ENCODE data around the gene SMIM29. TPM values are rescaled to one million over a fixed set of nuclear protein-coding genes. Genes with fewer than 3 reads are reported as not detected.

The SMIM29 gene
- total and polyA plus RNA-seq, 10 of the 15 experiments (the other 5 are each of a cell fraction or from before 2014, with no cell fraction given) = 7.1 to 30.0 (median 16.2) TPM

DNA sequence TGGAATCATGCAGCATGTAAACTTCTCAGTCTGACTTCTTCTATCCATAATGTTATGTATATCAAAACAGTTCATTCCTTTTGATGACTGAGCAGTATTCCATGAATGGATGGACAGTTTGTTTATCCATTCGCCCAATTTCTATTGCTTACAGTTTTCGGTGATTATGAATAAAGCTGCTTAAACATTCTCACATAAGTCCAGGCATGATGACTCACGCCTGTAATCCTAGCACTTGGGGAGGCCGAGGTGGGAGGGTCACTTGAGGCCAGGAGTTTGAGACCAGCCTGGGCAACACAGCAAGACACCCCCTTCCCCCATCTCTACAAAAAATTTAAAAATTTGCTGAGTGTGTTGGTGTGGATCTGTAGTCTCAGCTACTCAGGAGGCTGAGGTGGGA, 35.0 kb downstream of the SMIM29 start:
- no peak overlapping the region for H2AFZ ChIP-seq (ENCODE audit: control insufficient read depth, low read depth, low read length)
- H3K4me3 ChIP-seq = no peak overlapping the region
- H3K4me2 ChIP-seq (ENCODE audit: control insufficient read depth, insufficient read depth) = no peak overlapping the region
- TF ChIP-seq ZNF24 (IDR thresholded peaks at IDR 0.05) (no peak), STAT3 (IDR thresholded peaks at IDR 0.05; ENCODE audit: low read depth, low read length) (no peak), ATF3 (IDR thresholded peaks at IDR 0.05; ENCODE audit: borderline replicate concordance, extremely low read depth, low read depth, low read length) (no peak), TAF1 (IDR thresholded peaks at IDR 0.05; ENCODE audit: borderline replicate concordance, low read depth, low read length) (no peak), USF1 (IDR thresholded peaks at IDR 0.05; ENCODE audit: borderline replicate concordance, extremely low read length, insufficient read depth, low read depth, low read length) (no peak), MXI1 (IDR thresholded peaks at IDR 0.05; ENCODE audit: low read depth, low read length) (no peak), GABPA (IDR thresholded peaks at IDR 0.05; ENCODE audit: low read depth) (no peak), SP1 (IDR thresholded peaks at IDR 0.05; ENCODE audit: low read depth, low read length) (no peak), MYC (IDR thresholded peaks at IDR 0.05; ENCODE audit: insufficient read depth, insufficient read length, insufficient replicate concordance, low read length, severe bottlenecking) (no peak)
- no peaks in the 10 kb centered on the region for H4K20me1 ChIP-seq (ENCODE audit: control insufficient read depth, insufficient read depth)
- no peaks in the 10 kb centered on the region for H3K4me1 ChIP-seq (ENCODE audit: control insufficient read depth, insufficient read depth, low read length)
- no TSS peak for BruUV-seq (replicated peaks)
- DNase-seq (ENCODE audit: low read depth, low spot score) (no peak), ATAC-seq (no peak), FAIRE-seq (no peak)
- H3K9ac ChIP-seq (ENCODE audit: control insufficient read depth, insufficient read depth, low read length) = no peak overlapping the region
- no peaks in the 10 kb centered on the region for H3K79me2 ChIP-seq (ENCODE audit: control insufficient read depth, insufficient read depth, low read length)
- in situ Hi-C loops (cut with MboI) (no loop called here), intact Hi-C loops (cut with micrococcal nuclease; ENCODE audit: unreplicated experiment) (no loop called here)
- no peaks in the 10 kb centered on the region for H3K27me3 ChIP-seq (replicated peaks in 1 of 2; ENCODE audit: control insufficient read depth in 2 of 2, insufficient read depth in 2 of 2, low read length in 1 of 2)
- H3K27ac ChIP-seq (ENCODE audit: control insufficient read depth, insufficient read depth) = no peak overlapping the region
- CTCF ChIA-PET = interaction anchor here (0.5 to 1.7 kb wide), 4 partner anchors 14 to 51 kb away, joined by 4 to 5 read pairs (median 4); partner anchors contain the start of gene SMIM29
- RAD21 ChIA-PET (ENCODE audit: unreplicated experiment) = no interaction called here
- WGBS (ENCODE audit: insufficient coverage, insufficient replicate concordance, low lambda C conversion rate, missing lambda C conversion rate) = 35% methylated on average over 4 of the region's 4 CpGs
- POLR2A ChIA-PET = no interaction called here
- SMC1A ChIA-PET (ENCODE audit: uncharacterized antibody, unreplicated experiment) = no interaction called here
- H3K36me3 ChIP-seq (ENCODE audit: control insufficient read depth in 2 of 2, insufficient read depth in 2 of 2, low read length in 1 of 2) = no peaks in the 10 kb centered on the region
- H3K9me3 ChIP-seq (replicated peaks; ENCODE audit: control insufficient read depth, insufficient read depth, low read length) = no peaks in the 10 kb centered on the region
